Measurements from ENCODE around the gene ADI1.

The ADI1 gene

GRCh38 chr2:3470166-3470651 lies 49.1 kb downstream of the ADI1 start:
- Mint-ChIP-seq H3K27me3 (no peaks in the 10 kb centered on the region), H3K27ac (no peak overlapping the region), H3K4me1 (peaks cover 2% of the 10 kb centered on the region), H3K36me3 (ENCODE audit: low read depth) (peaks cover 9% of the 10 kb centered on the region), H3K4me3 (no peak overlapping the region), H3K9me3 (no peaks in the 10 kb centered on the region)
- DNase-seq (no peak), ATAC-seq (no peak)

DNA sequence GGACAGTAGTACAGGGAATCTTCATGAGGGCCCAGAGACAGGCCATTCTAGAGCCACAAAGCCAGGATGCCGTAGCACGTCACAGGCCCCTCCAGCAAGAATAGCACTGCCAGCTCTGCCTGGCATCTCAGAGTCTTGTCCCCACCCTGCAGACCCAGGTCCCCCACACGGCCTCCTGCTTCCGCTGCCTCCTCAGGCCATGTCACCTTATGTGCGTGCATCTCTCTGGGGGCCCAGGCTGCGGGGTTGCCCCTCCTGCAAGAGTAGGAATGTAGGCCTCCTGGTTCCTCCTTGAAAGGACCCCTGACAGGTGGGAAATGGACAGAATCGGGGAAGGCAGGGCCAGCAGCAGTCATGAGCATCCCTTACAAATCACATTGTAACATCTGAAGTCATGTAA lies 49.8 kb downstream of the ADI1 start:
- H3K4me3 Mint-ChIP-seq, result no peak overlapping the region
- no peaks in the 10 kb centered on the region for H3K27me3 Mint-ChIP-seq
- no peak for ATAC-seq
- no peaks in the 10 kb centered on the region for H3K9me3 Mint-ChIP-seq
- no peak overlapping the region for H3K27ac Mint-ChIP-seq
- peaks cover 11% of the 10 kb centered on the region for H3K36me3 Mint-ChIP-seq (ENCODE audit: low read depth)
- no peaks in the 10 kb centered on the region for H3K4me1 Mint-ChIP-seq
- DNase-seq, result no peak

GRCh38 chr2:3468296-3468988 lies 50.9 kb downstream of the ADI1 start:
- Mint-ChIP-seq H3K9me3 (no peaks in the 10 kb centered on the region), H3K36me3 (ENCODE audit: low read depth) (peaks cover 11% of the 10 kb centered on the region), H3K4me3 (no peak overlapping the region), H3K27ac (no peak overlapping the region), H3K4me1 (no peaks in the 10 kb centered on the region), H3K27me3 (no peaks in the 10 kb centered on the region)
- DNase-seq, result no peak
- ATAC-seq, result no peak

GRCh38 chr2:3467654-3468053 lies 51.7 kb downstream of the ADI1 start:
- Mint-ChIP-seq H3K27ac (no peak overlapping the region), H3K4me3 (no peak overlapping the region), H3K4me1 (no peaks in the 10 kb centered on the region), H3K9me3 (no peaks in the 10 kb centered on the region), H3K27me3 (no peaks in the 10 kb centered on the region), H3K36me3 (ENCODE audit: low read depth) (peaks cover 11% of the 10 kb centered on the region)
- ATAC-seq (no peak), DNase-seq (no peak)

DNA sequence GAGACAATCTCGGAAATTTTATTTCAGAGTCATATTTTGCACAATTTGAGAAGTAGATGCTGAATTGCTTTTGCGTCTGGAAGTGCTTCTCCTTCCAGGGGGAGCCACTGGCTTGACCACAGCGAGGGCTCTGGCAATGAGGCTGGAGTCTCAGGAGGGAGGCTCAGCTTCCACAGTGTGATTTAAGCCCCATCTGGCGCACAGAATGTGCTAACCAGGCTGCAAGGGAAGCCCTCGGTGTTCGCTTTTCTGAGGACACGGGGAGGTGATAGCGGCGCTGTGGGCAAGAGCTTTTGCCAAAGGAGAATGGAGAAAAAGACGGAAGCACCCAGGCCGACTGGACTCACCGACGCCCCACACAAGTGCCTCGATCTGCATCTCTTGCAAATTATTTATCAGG lies 52.4 kb downstream of the ADI1 start:
- H3K9me3 Mint-ChIP-seq, result no peaks in the 10 kb centered on the region
- H3K4me3 Mint-ChIP-seq, result no peak overlapping the region
- H3K4me1 Mint-ChIP-seq, result peaks cover 3% of the 10 kb centered on the region
- H3K27ac Mint-ChIP-seq, result no peak overlapping the region
- peaks cover 11% of the 10 kb centered on the region for H3K36me3 Mint-ChIP-seq (ENCODE audit: low read depth)
- no peak for ATAC-seq
- no peaks in the 10 kb centered on the region for H3K27me3 Mint-ChIP-seq
- no peak for DNase-seq

DNA sequence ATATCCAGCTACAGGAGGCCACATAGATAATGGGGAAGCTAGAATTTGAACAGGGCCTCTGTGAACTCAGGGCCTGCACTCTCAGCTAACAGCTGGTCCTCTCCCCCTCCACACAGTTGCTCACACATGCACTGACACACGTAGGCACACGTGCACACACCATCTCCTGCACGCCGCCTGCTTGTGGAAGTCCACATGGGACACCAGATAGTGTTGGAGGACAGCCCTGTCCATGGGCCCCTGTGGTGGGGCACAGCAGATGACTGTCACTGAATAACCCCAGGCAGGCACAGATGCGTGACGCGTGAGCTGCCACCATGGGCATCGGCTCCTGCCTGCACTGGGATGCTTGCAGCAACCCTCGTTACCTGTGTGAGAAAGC lies 52.9 kb downstream of the ADI1 start:
- ATAC-seq, result no peak
- H3K9me3 Mint-ChIP-seq, result no peaks in the 10 kb centered on the region
- no peak for DNase-seq
- H3K4me1 Mint-ChIP-seq, result peaks cover 3% of the 10 kb centered on the region
- peaks cover 11% of the 10 kb centered on the region for H3K36me3 Mint-ChIP-seq (ENCODE audit: low read depth)
- H3K27me3 Mint-ChIP-seq, result no peaks in the 10 kb centered on the region
- H3K4me3 Mint-ChIP-seq, result no peak overlapping the region
- H3K27ac Mint-ChIP-seq, result no peak overlapping the region

GRCh38 chr2:3465844-3466481 lies 53.4 kb downstream of the ADI1 start:
- no peaks in the 10 kb centered on the region for H3K9me3 Mint-ChIP-seq
- no peak for DNase-seq
- H3K4me1 Mint-ChIP-seq, result peaks cover 3% of the 10 kb centered on the region
- H3K4me3 Mint-ChIP-seq, result no peak overlapping the region
- peaks cover 11% of the 10 kb centered on the region for H3K36me3 Mint-ChIP-seq (ENCODE audit: low read depth)
- H3K27ac Mint-ChIP-seq, result no peak overlapping the region
- ATAC-seq, result no peak
- no peaks in the 10 kb centered on the region for H3K27me3 Mint-ChIP-seq

DNA sequence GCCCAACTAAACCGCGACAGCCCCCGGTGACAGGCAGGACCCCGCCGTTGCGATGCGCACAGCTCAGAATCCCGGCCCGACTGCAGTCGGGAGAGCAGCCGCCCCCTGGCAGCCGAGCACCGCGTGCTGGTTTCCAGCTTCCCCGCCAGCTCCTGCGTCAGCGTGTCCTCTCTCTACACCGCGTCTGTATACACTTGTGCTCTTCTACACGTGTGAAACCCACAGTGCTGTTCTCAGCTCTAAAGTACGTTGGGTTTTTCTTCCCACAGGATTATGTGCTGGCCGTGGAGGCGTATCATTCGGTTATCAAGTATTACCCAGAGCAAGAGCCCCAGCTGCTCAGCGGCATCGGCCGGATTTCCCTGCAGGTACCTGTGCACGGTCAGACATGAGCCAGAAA lies 54.0 kb downstream of the ADI1 start:
- Mint-ChIP-seq H3K9me3 (no peaks in the 10 kb centered on the region), H3K27ac (no peak overlapping the region), H3K36me3 (ENCODE audit: low read depth) (peaks cover 11% of the 10 kb centered on the region), H3K27me3 (no peaks in the 10 kb centered on the region), H3K4me3 (no peak overlapping the region), H3K4me1 (peaks cover 3% of the 10 kb centered on the region)
- ATAC-seq (no peak), DNase-seq (no peak)

DNA sequence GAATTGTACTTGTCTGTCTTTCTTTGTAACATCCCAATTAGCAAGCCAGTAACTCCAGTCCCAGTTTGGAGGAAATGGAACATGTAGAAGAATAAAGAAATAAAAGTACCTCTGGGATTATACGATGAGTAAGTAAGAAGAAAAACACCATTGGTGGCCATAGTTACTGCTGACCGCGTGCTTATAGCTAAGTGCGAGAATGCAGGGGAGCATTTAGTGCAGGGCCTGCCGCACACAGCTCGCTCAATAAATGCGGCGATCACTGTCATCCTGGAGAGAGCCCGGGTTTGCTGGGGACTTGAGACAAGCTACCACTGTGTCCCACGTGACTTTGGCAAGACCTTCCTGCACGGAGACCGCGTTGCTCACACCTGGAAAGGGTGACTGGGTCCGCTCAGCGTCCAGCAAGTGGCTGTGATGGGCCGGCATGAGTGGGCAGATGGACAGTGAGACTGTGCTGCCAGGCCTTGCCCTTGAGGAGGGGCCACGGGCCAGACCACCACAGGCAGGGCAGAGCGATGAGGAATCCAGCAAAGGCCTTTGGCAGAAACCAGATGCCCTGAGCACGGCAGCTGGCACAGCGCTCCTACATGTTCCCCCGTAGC lies 54.8 kb downstream of the ADI1 start:
- peaks cover 3% of the 10 kb centered on the region for H3K4me1 Mint-ChIP-seq
- H3K9me3 Mint-ChIP-seq, result no peaks in the 10 kb centered on the region
- no peak overlapping the region for H3K27ac Mint-ChIP-seq
- no peak for DNase-seq
- no peak overlapping the region for H3K4me3 Mint-ChIP-seq
- H3K27me3 Mint-ChIP-seq, result no peaks in the 10 kb centered on the region
- H3K36me3 Mint-ChIP-seq (ENCODE audit: low read depth), result peaks cover 11% of the 10 kb centered on the region
- no peak for ATAC-seq

DNA sequence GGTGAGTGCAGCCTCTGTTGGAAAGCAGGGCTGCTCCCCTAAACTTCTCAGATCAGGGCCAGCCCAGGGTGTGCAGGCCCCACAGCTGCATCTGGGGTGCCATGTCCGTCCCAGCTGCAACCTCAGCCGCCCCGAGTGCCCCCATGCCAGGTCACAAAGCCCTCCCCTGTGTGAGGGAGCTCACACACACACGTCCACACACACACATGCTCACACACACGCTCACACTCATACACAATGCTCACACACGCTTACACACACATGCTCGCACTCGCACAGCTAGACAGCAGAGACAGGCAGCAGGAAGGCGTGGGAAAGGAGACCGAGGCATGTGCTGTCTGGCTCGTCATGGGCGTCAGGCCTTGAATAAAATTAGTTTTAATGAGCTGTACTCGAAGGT lies 55.4 kb downstream of the ADI1 start:
- no peak for ATAC-seq
- Mint-ChIP-seq H3K4me1 (peaks cover 3% of the 10 kb centered on the region), H3K27me3 (no peaks in the 10 kb centered on the region), H3K27ac (no peak overlapping the region), H3K36me3 (ENCODE audit: low read depth) (peaks cover 11% of the 10 kb centered on the region), H3K4me3 (no peak overlapping the region), H3K9me3 (no peaks in the 10 kb centered on the region)
- no peak for DNase-seq

- H3K9me3 Mint-ChIP-seq, result no peaks in the 10 kb centered on the region
- no peak overlapping the region for H3K27ac Mint-ChIP-seq
- H3K4me1 Mint-ChIP-seq, result peaks cover 3% of the 10 kb centered on the region
- no peak overlapping the region for H3K4me3 Mint-ChIP-seq
- no peak for ATAC-seq
- peaks cover 15% of the 10 kb centered on the region for H3K36me3 Mint-ChIP-seq (ENCODE audit: low read depth)
- DNase-seq, result no peak
- H3K27me3 Mint-ChIP-seq, result no peaks in the 10 kb centered on the region
Observed at GRCh38 chr2:3463186-3463835, 56.0 kb downstream of the ADI1 start.

GRCh38 chr2:3462493-3463104 lies 56.7 kb downstream of the ADI1 start:
- no peak overlapping the region for H3K4me3 Mint-ChIP-seq
- no peaks in the 10 kb centered on the region for H3K9me3 Mint-ChIP-seq
- H3K4me1 Mint-ChIP-seq, result peaks cover 3% of the 10 kb centered on the region
- DNase-seq (no peak), ATAC-seq (no peak)
- H3K27me3 Mint-ChIP-seq, result no peaks in the 10 kb centered on the region
- H3K36me3 Mint-ChIP-seq (ENCODE audit: low read depth), result peaks cover 12% of the 10 kb centered on the region
- no peak overlapping the region for H3K27ac Mint-ChIP-seq

DNA sequence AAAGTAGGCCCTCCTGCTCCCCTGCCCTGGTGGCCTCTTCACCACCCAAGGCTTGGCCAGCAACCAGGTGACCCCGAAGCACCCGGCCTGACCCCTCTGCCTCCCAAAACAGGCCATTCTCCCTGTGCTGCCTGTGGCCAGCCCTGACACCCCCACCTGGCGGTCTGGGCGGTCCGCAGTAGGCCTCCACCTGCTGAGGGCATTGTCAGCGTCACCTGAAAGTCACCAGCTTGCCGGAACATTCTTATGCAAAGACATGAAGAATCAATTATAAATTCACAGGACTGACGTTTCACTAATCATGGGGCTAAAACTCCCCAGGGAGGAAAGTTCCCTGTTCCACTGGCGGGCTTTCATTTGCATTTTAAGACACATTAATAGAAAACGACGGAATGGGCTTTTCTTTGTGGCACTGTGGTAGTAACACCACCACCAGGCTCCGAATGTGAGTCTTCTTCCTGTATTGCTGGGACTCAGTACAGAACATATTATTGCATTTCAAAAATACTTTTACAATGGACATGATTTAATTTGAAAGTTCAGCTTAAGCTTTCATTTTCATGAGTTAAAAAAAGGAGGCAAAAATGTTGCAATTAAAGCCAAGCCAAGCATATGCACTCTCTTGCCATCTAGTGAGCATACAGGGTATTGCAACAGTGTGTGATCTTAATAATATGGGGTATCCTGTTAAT lies 57.4 kb downstream of the ADI1 start:
- Mint-ChIP-seq H3K4me1 (peaks cover 3% of the 10 kb centered on the region), H3K9me3 (no peaks in the 10 kb centered on the region), H3K36me3 (ENCODE audit: low read depth) (peaks cover 9% of the 10 kb centered on the region), H3K27me3 (no peaks in the 10 kb centered on the region), H3K4me3 (no peak overlapping the region), H3K27ac (peak overlapping the region; percentile 27)
- ATAC-seq (peak; percentile 45), DNase-seq (peak; percentile 25)
